Measurements from ENCODE around the gene NAT16. TPM values are rescaled to one million over a fixed set of nuclear protein-coding genes. Genes with fewer than 3 reads are reported as not detected.

The NAT16 gene
- total RNA-seq, 1 experiment from 2014 or later = not detected

GRCh38 chr7:101165075-101165957 is 14.8 kb downstream of the NAT16 start, which contains the start of gene VGF:
TSS of gene VGF (minus strand) at chr7:101165569. CDS start at chr7:101164843, 726 bp downstream.
- in situ Hi-C loops (cut with HindIII; ENCODE audit: low pct_unique_long_range_greater_than_20kb, low sequenced_read_pairs) = no loop called here
- DNase-seq (ENCODE audit: low read depth) = peak; percentile 97

GRCh38 chr7:101164071-101164840 is 15.8 kb downstream of the NAT16 start:
- in situ Hi-C loops (cut with HindIII; ENCODE audit: low pct_unique_long_range_greater_than_20kb, low sequenced_read_pairs) = no loop called here
- peak; percentile 69 for DNase-seq (ENCODE audit: low read depth)

GRCh38 chr7:101163279-101164070 is 16.6 kb downstream of the NAT16 start:
- peak; percentile 79 for DNase-seq (ENCODE audit: low read depth)
- in situ Hi-C loops (cut with HindIII; ENCODE audit: low pct_unique_long_range_greater_than_20kb, low sequenced_read_pairs) = no loop called here

- in situ Hi-C loops (cut with HindIII; ENCODE audit: low pct_unique_long_range_greater_than_20kb, low sequenced_read_pairs) = no loop called here
- peak; percentile 72 for DNase-seq (ENCODE audit: low read depth)
Measured at GRCh38 chr7:101162551-101163278, 17.4 kb downstream of the NAT16 start.

- no peak for DNase-seq (ENCODE audit: low read depth)
- in situ Hi-C loops (cut with HindIII; ENCODE audit: low pct_unique_long_range_greater_than_20kb, low sequenced_read_pairs) = no loop called here
Measured at GRCh38 chr7:101161692-101162471, 18.2 kb downstream of the NAT16 start.

GRCh38 chr7:101160910-101161309 is 19.2 kb downstream of the NAT16 start:
- DNase-seq (ENCODE audit: low read depth) = no peak
- in situ Hi-C loops (cut with HindIII; ENCODE audit: low pct_unique_long_range_greater_than_20kb, low sequenced_read_pairs) = no loop called here

- peak; percentile 79 for DNase-seq (ENCODE audit: low read depth)
- in situ Hi-C loops (cut with HindIII; ENCODE audit: low pct_unique_long_range_greater_than_20kb, low sequenced_read_pairs) = no loop called here
Measured at GRCh38 chr7:101159696-101160674, 20.1 kb downstream of the NAT16 start.

- in situ Hi-C loops (cut with HindIII; ENCODE audit: low pct_unique_long_range_greater_than_20kb, low sequenced_read_pairs) = no loop called here
- no peak for DNase-seq (ENCODE audit: low read depth)
Measured at GRCh38 chr7:101156866-101157589, 23.1 kb downstream of the NAT16 start.

GRCh38 chr7:101156277-101156676 is 23.8 kb downstream of the NAT16 start:
- DNase-seq (ENCODE audit: low read depth) = no peak
- in situ Hi-C loops (cut with HindIII; ENCODE audit: low pct_unique_long_range_greater_than_20kb, low sequenced_read_pairs) = no loop called here

- no peak for DNase-seq (ENCODE audit: low read depth)
- in situ Hi-C loops (cut with HindIII; ENCODE audit: low pct_unique_long_range_greater_than_20kb, low sequenced_read_pairs) = no loop called here
Measured at GRCh38 chr7:101155303-101155702, 24.8 kb downstream of the NAT16 start.

- no peak for DNase-seq (ENCODE audit: low read depth)
- in situ Hi-C loops (cut with HindIII; ENCODE audit: low pct_unique_long_range_greater_than_20kb, low sequenced_read_pairs) = no loop called here
Measured at GRCh38 chr7:101154693-101155102, 25.4 kb downstream of the NAT16 start.

GRCh38 chr7:101153969-101154692 is 26.0 kb downstream of the NAT16 start, which contains the start of gene AP1S1:
TSS of gene AP1S1 (plus strand) at chr7:101154476. CDS start at chr7:101154515, 39 bp downstream.
- peak; percentile 99 for DNase-seq (ENCODE audit: low read depth)
- in situ Hi-C loops (cut with HindIII; ENCODE audit: low pct_unique_long_range_greater_than_20kb, low sequenced_read_pairs) = no loop called here

- DNase-seq (ENCODE audit: low read depth) = no peak
- in situ Hi-C loops (cut with HindIII; ENCODE audit: low pct_unique_long_range_greater_than_20kb, low sequenced_read_pairs) = no loop called here
Measured at GRCh38 chr7:101151908-101152651, 28.0 kb downstream of the NAT16 start.

GRCh38 chr7:101140746-101141382 is 39.2 kb downstream of the NAT16 start:
- in situ Hi-C loops (cut with HindIII; ENCODE audit: low pct_unique_long_range_greater_than_20kb, low sequenced_read_pairs) = no loop called here
- no peak for DNase-seq (ENCODE audit: low read depth)

All from Caki2 (cell line).